ENCODE results near the gene ERRFI1.

The ERRFI1 gene

GRCh38 chr1:8003438-8004112, 22.5 kb downstream of the ERRFI1 start:
- no peak for DNase-seq (ENCODE audit: low spot score)

- no peak for DNase-seq (ENCODE audit: low spot score)
These were observed 23.2 kb downstream of the ERRFI1 start for GRCh38 chr1:8002921-8003320.

- no peak for DNase-seq (ENCODE audit: low spot score)
These were observed 23.7 kb downstream of the ERRFI1 start for GRCh38 chr1:8002329-8002910.

GRCh38 chr1:7995437-7995836, 30.7 kb downstream of the ERRFI1 start:
- DNase-seq (ENCODE audit: low spot score) = no peak

GRCh38 chr1:7994827-7995226, 31.3 kb downstream of the ERRFI1 start:
- DNase-seq (ENCODE audit: low spot score) = no peak

GRCh38 chr1:7993593-7994479, 32.3 kb downstream of the ERRFI1 start:
- peak; percentile 28 for DNase-seq (ENCODE audit: low spot score)

GRCh38 chr1:7992885-7993284, 33.2 kb downstream of the ERRFI1 start:
- DNase-seq (ENCODE audit: low spot score) = no peak

GRCh38 chr1:7991504-7992440, 34.3 kb downstream of the ERRFI1 start:
- DNase-seq (ENCODE audit: low spot score) = no peak

GRCh38 chr1:7989762-7990428, 36.2 kb downstream of the ERRFI1 start:
- no peak for DNase-seq (ENCODE audit: low spot score)

- DNase-seq (ENCODE audit: low spot score) = no peak
These were observed 37.5 kb downstream of the ERRFI1 start for GRCh38 chr1:7988576-7988975.

- DNase-seq (ENCODE audit: low spot score) = no peak
These were observed 38.6 kb downstream of the ERRFI1 start for GRCh38 chr1:7987528-7987927.

- no peak for DNase-seq (ENCODE audit: low spot score)
These were observed 40.1 kb downstream of the ERRFI1 start for GRCh38 chr1:7985851-7986612.

- DNase-seq (ENCODE audit: low spot score) = no peak
These were observed 41.3 kb downstream of the ERRFI1 start for GRCh38 chr1:7984811-7985210.

GRCh38 chr1:7983086-7983778, 42.9 kb downstream of the ERRFI1 start:
- no peak for DNase-seq (ENCODE audit: low spot score)

GRCh38 chr1:7980984-7981383, 45.1 kb downstream of the ERRFI1 start:
- DNase-seq (ENCODE audit: low spot score) = no peak

GRCh38 chr1:7975212-7975865, 50.8 kb downstream of the ERRFI1 start:
- DNase-seq (ENCODE audit: low spot score) = peak; percentile 81

- DNase-seq (ENCODE audit: low spot score) = no peak
These were observed 53.0 kb downstream of the ERRFI1 start for GRCh38 chr1:7973086-7973485.

- no peak for DNase-seq (ENCODE audit: low spot score)
These were observed 53.8 kb downstream of the ERRFI1 start for GRCh38 chr1:7972285-7972684.

- no peak for DNase-seq (ENCODE audit: low spot score)
These were observed 55.1 kb downstream of the ERRFI1 start for GRCh38 chr1:7971024-7971423.
